Bronchial epithelial cell (primary cell): ENCODE results near the gene CACFD1. TPM values are rescaled to one million over a fixed set of nuclear protein-coding genes. Genes with fewer than 3 reads are reported as not detected.

Experiments used
- DNase-seq: peaks from one replicate; pipeline ENCODE4 v3.0.0-alpha.2; 2010; ENCODE audit warnings: low read depth
- FAIRE-seq: peaks from 2 replicates; lab custom pipeline; 2011; peaks lifted over from hg19 to GRCh38; lab: Jason Lieb, UNC
- H3K27me3 ChIP-seq: 2 replicates; pipeline ENCODE4 v1.5.1; 2011; ENCODE audit warnings: low read length; ENCODE audit not compliant: control insufficient read depth, insufficient read depth
- H3K36me3 ChIP-seq: 2 replicates; pipeline ENCODE4 v1.5.1; 2011; ENCODE audit warnings: low read length; ENCODE audit not compliant: control insufficient read depth, insufficient read depth
- H3K4me3 ChIP-seq: 2 replicates; pipeline ENCODE4 v1.5.1; 2011; ENCODE audit warnings: mild to moderate bottlenecking, low read depth, low read length, control low read depth
- CTCF ChIP-seq: IDR thresholded peaks from 2 replicates; pipeline ENCODE4 v1.5.1; 2011; ENCODE audit warnings: mild to moderate bottlenecking, moderate library complexity, low read length, control low read depth, inconsistent platforms; ENCODE audit not compliant: insufficient read depth, severe bottlenecking
- total RNA-seq: library from RNA; depleted of rRNA; stranded (reverse); fragments of >200 nt; gene quantifications from 2 replicates; pipeline ENCODE4 v1.2.1, GENCODE V29; 2014

CACFD1 gene
- total RNA-seq, 1 donor from 2014 or later, result 5.5 TPM

GRCh38 chr9:133457748-133458147, 2.0 kb upstream of the CACFD1 start:
- H3K36me3 ChIP-seq, result no peaks in the 10 kb centered on the region
- FAIRE-seq (no peak), DNase-seq (no peak)
- H3K27me3 ChIP-seq, result no peaks in the 10 kb centered on the region
- no peak for TF ChIP-seq CTCF
- no peak overlapping the region for H3K4me3 ChIP-seq

GRCh38 chr9:133458643-133459312, 1.0 kb upstream of the CACFD1 start:
- no peak for FAIRE-seq
- TF ChIP-seq CTCF, result no peak
- DNase-seq, result no peak
- H3K36me3 ChIP-seq, result no peaks in the 10 kb centered on the region
- H3K27me3 ChIP-seq, result no peaks in the 10 kb centered on the region
- H3K4me3 ChIP-seq, result no peak overlapping the region

- Histone ChIP-seq H3K27me3 (no peaks in the 10 kb centered on the region), H3K4me3 (peak overlapping the region; percentile 82), H3K36me3 (peaks cover 1% of the 10 kb centered on the region)
- DNase-seq, result peak; percentile 16
- no peak for TF ChIP-seq CTCF
- FAIRE-seq, result no peak
These were observed 812 bp downstream of the CACFD1 start for GRCh38 chr9:133460405-133461175.

GRCh38 chr9:133461975-133462374, 2.2 kb downstream of the CACFD1 start:
- FAIRE-seq (no peak), DNase-seq (no peak)
- no peak for TF ChIP-seq CTCF
- Histone ChIP-seq H3K27me3 (no peaks in the 10 kb centered on the region), H3K4me3 (no peak overlapping the region), H3K36me3 (peaks cover 1% of the 10 kb centered on the region)

GRCh38 chr9:133463234-133463863, 3.6 kb downstream of the CACFD1 start:
- peak; percentile 73 for TF ChIP-seq CTCF
- H3K27me3 ChIP-seq, result no peaks in the 10 kb centered on the region
- peaks cover 1% of the 10 kb centered on the region for H3K36me3 ChIP-seq
- FAIRE-seq (no peak), DNase-seq (peak; percentile 30)
- no peak overlapping the region for H3K4me3 ChIP-seq
